ENCODE results near the gene USP40.

USP40 gene

GRCh38 chr2:233445152-233445830, 121.3 kb downstream of the USP40 start:
- Histone ChIP-seq H3K36me3 (ENCODE audit: control insufficient read depth, insufficient read depth, low read length) (no peaks in the 10 kb centered on the region), H3K79me2 (no peaks in the 10 kb centered on the region), H3K27me3 (ENCODE audit: control insufficient read depth, insufficient read depth, low read length) (no peaks in the 10 kb centered on the region), H3K4me1 (no peaks in the 10 kb centered on the region), H3K4me3 (ENCODE audit: low read depth, low read length) (no peak overlapping the region), H3K9me3 (ENCODE audit: control insufficient read depth, low read length) (no peaks in the 10 kb centered on the region), H3K27ac (no peak overlapping the region), H3K4me2 (ENCODE audit: low read length) (no peak overlapping the region), H3K9ac (no peak overlapping the region), H2AFZ (no peak overlapping the region)
- TF ChIP-seq, protein P1, sequence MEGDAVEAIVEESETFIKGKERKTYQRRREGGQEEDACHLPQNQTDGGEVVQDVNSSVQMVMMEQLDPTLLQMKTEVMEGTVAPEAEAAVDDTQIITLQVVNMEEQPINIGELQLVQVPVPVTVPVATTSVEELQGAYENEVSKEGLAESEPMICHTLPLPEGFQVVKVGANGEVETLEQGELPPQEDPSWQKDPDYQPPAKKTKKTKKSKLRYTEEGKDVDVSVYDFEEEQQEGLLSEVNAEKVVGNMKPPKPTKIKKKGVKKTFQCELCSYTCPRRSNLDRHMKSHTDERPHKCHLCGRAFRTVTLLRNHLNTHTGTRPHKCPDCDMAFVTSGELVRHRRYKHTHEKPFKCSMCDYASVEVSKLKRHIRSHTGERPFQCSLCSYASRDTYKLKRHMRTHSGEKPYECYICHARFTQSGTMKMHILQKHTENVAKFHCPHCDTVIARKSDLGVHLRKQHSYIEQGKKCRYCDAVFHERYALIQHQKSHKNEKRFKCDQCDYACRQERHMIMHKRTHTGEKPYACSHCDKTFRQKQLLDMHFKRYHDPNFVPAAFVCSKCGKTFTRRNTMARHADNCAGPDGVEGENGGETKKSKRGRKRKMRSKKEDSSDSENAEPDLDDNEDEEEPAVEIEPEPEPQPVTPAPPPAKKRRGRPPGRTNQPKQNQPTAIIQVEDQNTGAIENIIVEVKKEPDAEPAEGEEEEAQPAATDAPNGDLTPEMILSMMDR (IDR thresholded peaks at IDR 0.05), result no peak

DNA sequence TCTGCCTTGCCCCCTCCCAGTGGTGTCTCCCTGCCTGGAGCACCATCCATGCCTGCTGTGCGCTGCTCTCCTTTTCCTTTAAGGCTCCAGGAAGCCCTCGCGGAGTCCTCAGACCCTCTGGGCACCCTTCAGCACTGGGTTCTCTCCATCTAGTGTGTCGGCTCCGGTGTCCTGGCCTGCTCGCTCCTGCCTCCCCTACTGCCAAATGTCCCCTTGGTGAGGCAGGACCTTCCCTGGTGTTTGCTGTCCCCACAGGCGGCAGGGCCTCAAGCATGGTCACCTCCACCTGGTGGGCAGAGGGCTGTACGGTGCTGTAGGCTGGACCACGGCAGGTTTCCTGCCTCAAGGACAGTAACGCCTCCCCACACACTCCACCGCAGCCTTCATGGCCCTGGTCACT, 122.1 kb downstream of the USP40 start:
- H3K27me3 ChIP-seq (ENCODE audit: control insufficient read depth, insufficient read depth, low read length), result no peaks in the 10 kb centered on the region
- H3K4me2 ChIP-seq (ENCODE audit: low read length), result no peak overlapping the region
- H3K4me3 ChIP-seq (ENCODE audit: low read depth, low read length), result no peak overlapping the region
- no peak overlapping the region for H3K9ac ChIP-seq
- TF ChIP-seq, protein P1 (IDR thresholded peaks at IDR 0.05), result no peak
- H3K79me2 ChIP-seq, result no peaks in the 10 kb centered on the region
- no peaks in the 10 kb centered on the region for H3K36me3 ChIP-seq (ENCODE audit: control insufficient read depth, insufficient read depth, low read length)
- H3K9me3 ChIP-seq (ENCODE audit: control insufficient read depth, low read length), result no peaks in the 10 kb centered on the region
- H3K4me1 ChIP-seq, result no peaks in the 10 kb centered on the region
- no peak overlapping the region for H3K27ac ChIP-seq
- H2AFZ ChIP-seq, result no peak overlapping the region

DNA sequence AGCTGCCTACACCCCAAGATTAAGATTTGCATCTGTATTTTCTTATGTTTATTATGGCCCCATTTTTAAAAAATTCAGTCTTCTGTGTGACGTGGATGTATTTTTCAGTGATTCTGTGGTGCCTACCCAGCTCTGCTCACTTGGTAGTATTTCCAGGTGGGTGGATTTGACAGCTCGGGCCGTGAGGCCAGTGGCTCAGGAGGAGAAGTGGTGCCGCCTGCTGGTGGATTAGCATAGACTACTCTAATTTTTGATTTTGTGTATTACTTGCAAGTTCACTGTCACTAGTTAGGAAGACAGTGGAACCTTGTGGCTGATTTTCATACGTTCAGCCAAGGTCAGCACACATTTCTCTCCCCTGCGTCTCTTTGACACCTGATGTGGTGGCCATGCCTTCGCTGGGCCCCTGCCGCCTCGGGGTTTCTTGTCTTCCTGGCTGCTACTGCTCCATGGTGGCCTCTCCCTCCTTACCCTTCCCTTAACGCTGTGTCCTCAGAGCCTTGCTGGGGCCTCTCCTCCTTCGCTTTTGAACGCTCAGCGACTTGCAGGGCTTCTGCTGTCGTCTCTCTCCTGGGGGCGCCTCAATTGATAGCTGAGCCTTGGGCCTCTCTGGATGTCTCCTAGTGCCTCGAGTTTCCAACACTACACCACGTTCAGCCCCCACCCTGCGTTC, 122.9 kb downstream of the USP40 start:
- Histone ChIP-seq H3K9me3 (ENCODE audit: control insufficient read depth, low read length) (no peaks in the 10 kb centered on the region), H3K36me3 (ENCODE audit: control insufficient read depth, insufficient read depth, low read length) (no peaks in the 10 kb centered on the region), H3K9ac (no peak overlapping the region), H2AFZ (no peak overlapping the region), H3K4me1 (no peaks in the 10 kb centered on the region), H3K4me2 (ENCODE audit: low read length) (no peak overlapping the region), H3K79me2 (no peaks in the 10 kb centered on the region), H3K27me3 (ENCODE audit: control insufficient read depth, insufficient read depth, low read length) (no peaks in the 10 kb centered on the region), H3K27ac (no peak overlapping the region), H3K4me3 (ENCODE audit: low read depth, low read length) (no peak overlapping the region)
- TF ChIP-seq, protein P1 (IDR thresholded peaks at IDR 0.05), result peak; percentile 80

DNA sequence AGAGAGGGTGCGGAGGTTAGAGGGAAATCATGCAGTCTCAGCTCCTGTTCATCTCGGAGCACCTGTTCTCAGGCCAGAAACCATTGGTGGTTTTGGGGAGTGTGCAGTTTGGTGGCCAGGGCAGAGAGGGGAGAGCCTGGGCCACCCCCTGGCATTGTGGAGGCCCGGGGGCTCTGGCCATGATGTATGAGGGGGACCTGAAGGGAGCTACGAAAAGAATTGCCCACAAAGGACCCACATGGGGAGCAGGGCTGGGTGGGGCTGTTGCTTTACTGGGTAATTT, 124.6 kb downstream of the USP40 start:
- TF ChIP-seq, protein P1 (IDR thresholded peaks at IDR 0.05), result no peak
- no peak overlapping the region for H3K9ac ChIP-seq
- no peaks in the 10 kb centered on the region for H3K4me1 ChIP-seq
- H2AFZ ChIP-seq, result no peak overlapping the region
- H3K27me3 ChIP-seq (ENCODE audit: control insufficient read depth, insufficient read depth, low read length), result no peaks in the 10 kb centered on the region
- H3K4me2 ChIP-seq (ENCODE audit: low read length), result no peak overlapping the region
- no peak overlapping the region for H3K27ac ChIP-seq
- H3K36me3 ChIP-seq (ENCODE audit: control insufficient read depth, insufficient read depth, low read length), result no peaks in the 10 kb centered on the region
- H3K79me2 ChIP-seq, result no peaks in the 10 kb centered on the region
- H3K4me3 ChIP-seq (ENCODE audit: low read depth, low read length), result no peak overlapping the region
- H3K9me3 ChIP-seq (ENCODE audit: control insufficient read depth, low read length), result no peaks in the 10 kb centered on the region
